ENCODE measurements around the gene SPEM1. TPM values are rescaled to one million over a fixed set of nuclear protein-coding genes. Genes with fewer than 3 reads are reported as not detected.

SPEM1 gene
- polyA plus RNA-seq, 3 donors: not detected

- no peak for DNase-seq
These were observed 20.1 kb downstream of the SPEM1 start for GRCh38 chr17:7440113-7440833.

GRCh38 chr17:7440834-7441195, 20.7 kb downstream of the SPEM1 start:
- no peak for DNase-seq

GRCh38 chr17:7441266-7441665, 21.1 kb downstream of the SPEM1 start:
- DNase-seq: no peak

DNA sequence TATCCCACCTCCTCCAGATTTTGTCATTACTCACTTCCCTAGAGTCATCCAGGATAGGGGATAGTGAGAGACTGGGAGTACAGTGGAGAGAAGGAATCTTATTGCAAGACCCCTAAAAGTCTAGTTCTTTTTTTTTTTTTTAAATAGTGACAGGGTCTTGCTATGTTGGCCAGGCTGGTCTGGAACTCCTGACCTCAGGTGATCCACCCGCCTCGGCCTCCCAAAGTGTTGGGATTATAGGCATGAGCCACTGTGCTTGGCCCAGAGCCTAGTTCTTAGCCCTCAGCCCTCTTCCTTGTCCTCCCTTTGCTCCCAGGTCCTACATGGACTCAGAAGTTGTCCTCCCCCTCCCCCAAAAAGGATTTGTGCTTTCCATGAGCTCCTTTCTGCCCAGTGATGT, 22.0 kb downstream of the SPEM1 start:
- DNase-seq: no peak

DNA sequence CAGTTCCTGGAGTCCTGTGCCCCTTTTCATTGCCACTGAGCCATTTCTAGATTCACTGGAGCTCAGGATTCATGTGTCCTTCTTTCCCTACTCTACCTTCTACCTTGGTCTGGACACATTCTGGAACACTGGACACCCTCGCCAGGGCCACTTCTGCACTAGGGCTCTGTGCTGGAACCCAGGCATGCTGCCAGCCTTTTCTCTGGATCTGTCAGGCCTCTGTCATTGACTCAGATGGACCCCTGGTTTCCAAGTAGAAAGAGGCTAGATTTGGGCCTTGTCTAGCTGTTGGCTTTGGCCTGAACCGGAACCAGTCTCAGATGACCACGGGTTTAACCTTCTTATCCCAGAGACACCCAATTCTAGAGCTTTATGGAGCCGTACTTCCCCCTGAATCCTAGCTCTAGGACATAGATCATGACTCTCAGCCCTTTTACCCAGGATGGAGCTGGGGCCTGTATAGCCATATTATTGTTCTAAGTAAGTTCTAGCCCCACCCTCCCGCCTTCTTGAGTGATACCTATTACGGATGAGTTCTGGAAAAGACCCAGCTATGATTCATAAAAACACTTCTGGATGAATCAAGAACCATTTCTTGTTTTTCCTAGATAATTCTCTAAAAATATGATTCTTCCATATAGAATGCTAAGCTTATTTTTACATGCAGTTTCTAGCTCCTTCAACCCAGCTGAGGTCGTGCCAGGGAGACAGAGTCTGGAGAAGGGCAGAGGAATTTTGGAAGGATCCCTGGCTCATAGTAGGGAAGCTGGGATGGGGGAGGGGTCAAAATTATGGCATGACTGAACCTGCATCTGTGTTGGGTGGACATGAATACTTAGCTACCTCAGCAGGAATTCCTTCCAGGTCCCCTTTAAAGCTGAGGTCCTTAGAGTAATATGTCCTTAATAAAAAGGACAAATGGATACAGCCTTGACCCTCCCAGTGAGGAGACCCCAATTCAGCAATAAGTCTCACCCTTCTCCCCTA, 23.7 kb downstream of the SPEM1 start:
- no peak for DNase-seq

- no peak for DNase-seq
These were observed 24.8 kb downstream of the SPEM1 start, which contains the start of gene CHRNB1 for GRCh38 chr17:7444682-7445618. Gene CHRNB1 (plus strand): TSS chr17:7445061. CDS start chr17:7445128, 67 bp downstream.

- no peak for DNase-seq
These were observed 25.5 kb downstream of the SPEM1 start for GRCh38 chr17:7445619-7445968.

GRCh38 chr17:7448461-7448860, 28.3 kb downstream of the SPEM1 start:
- no peak for DNase-seq

DNA sequence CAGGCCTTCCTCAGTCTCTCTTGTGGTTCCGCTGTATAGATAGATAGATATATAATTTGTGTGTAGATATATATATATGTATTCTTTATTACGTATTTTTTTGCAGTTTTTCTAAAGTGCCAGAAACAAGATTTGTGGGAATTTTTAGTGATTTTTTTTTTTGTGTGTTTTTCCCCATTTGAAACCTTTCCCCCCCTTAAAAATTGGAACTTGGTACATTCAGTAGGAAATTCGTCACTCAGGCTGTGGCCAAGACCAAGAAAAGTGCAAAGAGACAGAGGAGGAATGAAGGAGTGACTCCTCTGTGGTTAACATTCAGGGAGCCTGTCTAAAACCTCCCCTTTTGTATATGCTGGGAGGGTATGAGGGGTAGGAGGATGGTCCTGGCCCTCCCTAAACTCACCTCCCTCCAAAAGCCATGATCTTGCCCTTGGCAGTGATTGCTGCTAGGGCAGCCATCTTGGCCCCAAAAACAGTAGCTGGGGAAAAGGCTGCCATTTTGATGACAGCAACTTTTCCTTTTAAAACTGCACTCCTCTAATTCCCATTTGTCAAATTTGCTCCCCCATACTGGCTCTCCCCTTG, 39.9 kb downstream of the SPEM1 start:
- DNase-seq: no peak

GRCh38 chr17:7460850-7461660, 40.9 kb downstream of the SPEM1 start:
- no peak for DNase-seq

- no peak for DNase-seq
These were observed 42.6 kb downstream of the SPEM1 start for GRCh38 chr17:7462474-7463371.

- no peak for DNase-seq
These were observed 43.3 kb downstream of the SPEM1 start for GRCh38 chr17:7463372-7463846.

DNA sequence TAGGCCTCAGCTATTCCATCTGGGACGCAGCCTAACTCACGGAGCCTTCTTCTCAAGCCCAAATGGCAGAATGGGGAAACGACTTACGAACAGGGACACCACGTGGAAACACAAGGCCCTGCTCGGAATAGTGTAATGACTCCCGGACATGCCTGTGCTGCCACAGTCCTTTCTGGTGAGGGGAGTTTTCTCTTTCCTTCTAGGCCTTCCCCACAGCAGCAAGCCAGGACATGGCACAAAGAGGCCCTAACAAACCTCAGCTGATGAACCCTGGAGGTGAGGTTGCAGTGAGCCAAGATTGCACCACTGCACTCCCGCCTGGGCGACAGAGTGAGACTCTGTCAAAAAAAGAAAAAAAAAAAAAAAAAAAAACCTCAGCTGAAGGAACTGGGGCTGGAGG, 44.0 kb downstream of the SPEM1 start:
- no peak for DNase-seq

GRCh38 chr17:7465597-7466275, 45.6 kb downstream of the SPEM1 start:
- DNase-seq: peak; percentile 46

DNA sequence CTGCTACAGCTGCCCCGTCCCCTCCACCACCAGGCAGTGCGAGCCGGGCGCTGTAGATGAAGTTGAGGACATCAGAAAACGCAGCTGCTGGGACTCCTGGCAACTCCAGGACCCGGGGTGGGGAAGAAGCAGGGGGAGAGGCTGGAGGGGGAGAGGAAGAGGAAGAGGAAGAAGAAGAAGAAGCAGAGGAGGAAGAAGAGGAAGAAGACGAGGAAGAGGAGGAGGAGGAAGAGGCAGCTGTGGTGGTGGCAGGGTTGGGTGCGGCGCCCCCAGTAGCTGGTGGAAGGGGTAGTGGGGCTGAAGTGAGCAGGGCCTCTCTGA, 46.2 kb downstream of the SPEM1 start:
- no peak for DNase-seq

DNA sequence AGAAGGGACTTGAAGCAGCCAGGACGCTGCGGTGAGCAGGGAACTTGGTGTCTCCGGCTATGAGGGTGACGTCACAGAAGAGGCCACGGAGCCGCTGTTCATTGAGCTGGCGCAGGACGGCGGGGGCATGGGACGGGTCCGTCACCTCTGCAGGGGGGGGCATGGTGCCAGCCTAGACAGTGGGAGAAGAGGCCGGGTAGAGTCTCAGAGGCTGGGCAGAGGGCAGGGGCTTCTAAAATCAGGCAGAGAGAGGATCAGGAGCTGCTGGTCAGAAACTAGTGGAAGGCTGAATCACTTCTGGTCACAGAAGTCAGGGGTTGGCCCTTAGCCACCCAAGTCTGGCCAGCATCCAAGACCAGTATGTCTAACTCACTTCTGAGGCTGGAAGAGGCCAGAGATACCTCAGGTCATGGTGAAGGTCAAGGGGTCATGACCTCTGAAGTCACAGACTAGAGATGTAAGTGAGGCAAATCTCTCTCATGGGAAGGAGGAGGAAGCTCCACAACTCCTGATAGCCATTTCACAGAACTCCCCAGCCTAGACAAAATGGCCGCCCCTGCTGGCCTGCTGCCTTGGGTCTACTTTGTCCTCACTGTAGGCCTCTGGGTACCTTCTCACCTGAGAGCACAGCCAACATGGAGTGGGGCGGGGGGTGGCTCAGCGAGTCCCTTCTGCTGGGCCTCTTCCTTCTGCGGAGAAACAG, 46.7 kb downstream of the SPEM1 start:
- no peak for DNase-seq

DNA sequence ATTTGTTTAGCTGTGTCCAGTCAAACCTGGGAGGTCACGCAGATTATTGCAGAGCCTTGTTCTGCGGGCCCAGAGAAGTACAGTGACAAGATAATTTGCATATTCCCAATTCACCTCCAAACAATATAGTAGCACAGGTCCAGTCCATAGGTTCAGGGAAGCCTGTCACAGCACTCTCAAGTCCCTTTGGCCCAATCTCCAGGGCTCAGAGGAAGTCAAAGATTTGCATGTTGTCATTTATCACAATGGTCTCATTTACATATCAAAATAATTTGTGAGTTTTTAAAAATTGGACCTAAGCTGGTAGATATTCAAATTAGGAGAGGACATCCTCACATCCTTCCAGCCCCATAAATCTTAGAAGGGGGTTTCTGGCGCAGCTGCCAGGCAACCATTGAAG, 47.4 kb downstream of the SPEM1 start:
- DNase-seq: no peak

GRCh38 chr17:7468290-7468689, 48.2 kb downstream of the SPEM1 start:
- DNase-seq: no peak
